ENCODE data around the gene CDC42BPG.
A peak's percentile ranks its signal among the peaks of the same experiment; 100 is the strongest.
"Not testable (repeated sequence)": the region's sequence is repeated elsewhere in the genome, so short reads cannot be mapped to it uniquely, and the experiment has no call there.

The CDC42BPG gene

GRCh38 chr11:64815433-64815832 lies 29.0 kb downstream of the CDC42BPG start:
- in situ Hi-C loops (cut with MboI; ENCODE audit: low pct_unique_long_range_greater_than_20kb, low sequenced_read_pairs); DNase-seq: not testable (repeated sequence)

- in situ Hi-C loops (cut with MboI; ENCODE audit: low pct_unique_long_range_greater_than_20kb, low sequenced_read_pairs) = no loop called here
- no peak for DNase-seq
Observed at GRCh38 chr11:64814712-64815187, 29.7 kb downstream of the CDC42BPG start.

GRCh38 chr11:64813826-64814225 lies 30.6 kb downstream of the CDC42BPG start:
- no peak for DNase-seq
- in situ Hi-C loops (cut with MboI; ENCODE audit: low pct_unique_long_range_greater_than_20kb, low sequenced_read_pairs) = no loop called here

GRCh38 chr11:64810891-64811272 lies 33.6 kb downstream of the CDC42BPG start:
- DNase-seq = no peak
- in situ Hi-C loops (cut with MboI; ENCODE audit: low pct_unique_long_range_greater_than_20kb, low sequenced_read_pairs) = no loop called here

- in situ Hi-C loops (cut with MboI; ENCODE audit: low pct_unique_long_range_greater_than_20kb, low sequenced_read_pairs) = no loop called here
- peak; percentile 99 for DNase-seq
Observed at GRCh38 chr11:64810271-64810890, 34.1 kb downstream of the CDC42BPG start, which contains the start of gene MEN1. Gene MEN1, minus strand, starts transcription at chr11:64810551. Its CDS starts 442 bp downstream, at chr11:64810109.

GRCh38 chr11:64809781-64810241 lies 34.6 kb downstream of the CDC42BPG start:
- in situ Hi-C loops (cut with MboI; ENCODE audit: low pct_unique_long_range_greater_than_20kb, low sequenced_read_pairs) = no loop called here
- no peak for DNase-seq

- in situ Hi-C loops (cut with MboI; ENCODE audit: low pct_unique_long_range_greater_than_20kb, low sequenced_read_pairs) = no loop called here
- DNase-seq = no peak
Observed at GRCh38 chr11:64805481-64805880, 39.0 kb downstream of the CDC42BPG start.

GRCh38 chr11:64804346-64805210 lies 39.9 kb downstream of the CDC42BPG start:
- in situ Hi-C loops (cut with MboI; ENCODE audit: low pct_unique_long_range_greater_than_20kb, low sequenced_read_pairs) = no loop called here

GRCh38 chr11:64803846-64804345 lies 40.6 kb downstream of the CDC42BPG start:
- in situ Hi-C loops (cut with MboI; ENCODE audit: low pct_unique_long_range_greater_than_20kb, low sequenced_read_pairs) = no loop called here
- no peak for DNase-seq

More at GRCh38 chr11:64804346-64805210, 39.9 kb downstream of the CDC42BPG start:
- DNase-seq = no peak

GRCh38 chr11:64803158-64803845 lies 41.2 kb downstream of the CDC42BPG start, which contains the start of gene MAP4K2:
Gene MAP4K2, minus strand, starts transcription at chr11:64803214. Its CDS starts 65 bp downstream, at chr11:64803149.
- peak; percentile 73 for DNase-seq
- in situ Hi-C loops (cut with MboI; ENCODE audit: low pct_unique_long_range_greater_than_20kb, low sequenced_read_pairs) = no loop called here

- no peak for DNase-seq
- in situ Hi-C loops (cut with MboI; ENCODE audit: low pct_unique_long_range_greater_than_20kb, low sequenced_read_pairs) = no loop called here
Observed at GRCh38 chr11:64802370-64803157, 41.9 kb downstream of the CDC42BPG start.

GRCh38 chr11:64801561-64802369 lies 42.7 kb downstream of the CDC42BPG start:
- DNase-seq = peak; percentile 35
- in situ Hi-C loops (cut with MboI; ENCODE audit: low pct_unique_long_range_greater_than_20kb, low sequenced_read_pairs) = no loop called here

- in situ Hi-C loops (cut with MboI; ENCODE audit: low pct_unique_long_range_greater_than_20kb, low sequenced_read_pairs) = no loop called here
- no peak for DNase-seq
Observed at GRCh38 chr11:64801158-64801464, 43.3 kb downstream of the CDC42BPG start.

- in situ Hi-C loops (cut with MboI; ENCODE audit: low pct_unique_long_range_greater_than_20kb, low sequenced_read_pairs) = no loop called here
- no peak for DNase-seq
Observed at GRCh38 chr11:64800303-64801157, 43.9 kb downstream of the CDC42BPG start.

GRCh38 chr11:64799623-64800302 lies 44.7 kb downstream of the CDC42BPG start:
- no peak for DNase-seq
- in situ Hi-C loops (cut with MboI; ENCODE audit: low pct_unique_long_range_greater_than_20kb, low sequenced_read_pairs) = no loop called here

- in situ Hi-C loops (cut with MboI; ENCODE audit: low pct_unique_long_range_greater_than_20kb, low sequenced_read_pairs) = no loop called here
- DNase-seq = no peak
Observed at GRCh38 chr11:64799256-64799622, 45.2 kb downstream of the CDC42BPG start.

Measured in KBM-7 (cell line).